Mucosa of descending colon (tissue), 3 donors: ENCODE data around the gene HYKK. TPM values are rescaled to one million over a fixed set of nuclear protein-coding genes. Genes with fewer than 3 reads are reported as not detected.
A peak's percentile ranks its signal among the peaks of the same experiment; 100 is the strongest.

Experiments used
- ATAC-seq: fragments of 200-7000 bp; cut with Tn5 transposase; one replicate; pipeline ENCODE4 v1.9.1; 2020; ENCODE audit warnings: mild to moderate bottlenecking, moderate library complexity
- DNase-seq, 3 donors: peaks; one replicate each; pipeline ENCODE4 v3.0.0-alpha.2; 2020
- H3K36me3 ChIP-seq: fragments of 200-600 bp; one replicate; pipeline ENCODE4 v1.8.0; 2021; ENCODE audit warnings: low read depth, mild to moderate bottlenecking
- H3K4me1 ChIP-seq: fragments of 200-600 bp; one replicate; pipeline ENCODE4 v1.8.0; 2021; ENCODE audit warnings: low read depth, mild to moderate bottlenecking
- H3K4me3 ChIP-seq: fragments of 200-600 bp; one replicate; pipeline ENCODE4 v1.8.0; 2021; ENCODE audit warnings: mild to moderate bottlenecking
- H3K9me3 ChIP-seq: fragments of 200-600 bp; one replicate; pipeline ENCODE4 v1.8.0; 2021; ENCODE audit warnings: mild to moderate bottlenecking
- CTCF ChIP-seq: fragments of 200-600 bp; IDR thresholded peaks from one replicate; pipeline ENCODE4 v1.8.0; 2022; ENCODE audit warnings: antibody characterized with exemption, mild to moderate bottlenecking
- intact Hi-C, 2 donors: fragments of 100-400 bp; cut with DNase I in 1 of 2; cut with micrococcal nuclease in 1 of 2; formaldehyde crosslinking; loops; one replicate each; pipeline versions ENCODE4 v1.11.0 to v1.11.1; 2022; cut with DNase I, micrococcal nuclease
- long read RNA-seq, 2 donors: library from polyadenylated mRNA; unstranded; transcript quantifications; one replicate each; pipeline ENCODE4 v2.0.0, GENCODE V29; 2019 to 2021
- total RNA-seq, 3 donors: library from RNA; stranded (reverse); fragmentation: NEBNext Ultra II Directional in 2 of 3; extraction: Animal tissue kit (Norgen Biotek cat#: 25700) in 2 of 3; gene quantifications; one replicate each; pipeline versions ENCODE4 v1.2.1 to v1.2.4, GENCODE V29; 2021 to 2023
- donor health status: DM: no; HTN: no; CAD: no; lungs with moderate emphysema.
- donor health status: DM: no; HTN: no; CAD: no.
- donor health status: DM: no; HTN: yes; CAD: no.

The HYKK gene
- total RNA-seq: 1 to 10 TPM; 5.7 to 7.8 (median 6.8) TPM
- long read RNA-seq, donor 1, partial matches to known transcripts: 0 of 2 reads
- long read RNA-seq, donor 1, other reads (novel, unspliced or antisense): 1 of 2 reads
- long read RNA-seq, donor 2, partial matches to known transcripts: 1 of 4 reads
- long read RNA-seq, donor 2, other reads (novel, unspliced or antisense): 2 of 4 reads

GRCh38 chr15:78506971-78507830 is at the start of gene HYKK:
TSS of gene HYKK (plus strand) at chr15:78507577. CDS start at chr15:78513089, 5,512 bp downstream.
- intact Hi-C loops: no loop called here
- no peak for TF ChIP-seq CTCF
- ATAC-seq: peak; percentile 97
- Histone ChIP-seq H3K4me3 (peak within 1 kb of the TSS; percentile 67), H3K9me3 (no peaks in the 10 kb centered on the region), H3K4me1 (peaks cover 8% of the 10 kb centered on the region), H3K36me3 (peaks cover 3% of the 10 kb centered on the region)
- peak; percentile 93 to 94 (median 93) for DNase-seq

GRCh38 chr15:78460737-78461136 is 46.6 kb upstream of the HYKK start:
- ATAC-seq (no peak), DNase-seq (no peak)
- no peaks in the 10 kb centered on the region for H3K9me3 ChIP-seq
- intact Hi-C loops: no loop called here
- no peak overlapping the region for H3K4me3 ChIP-seq
- no peak for TF ChIP-seq CTCF
- H3K4me1 ChIP-seq: peaks cover 13% of the 10 kb centered on the region
- no peaks in the 10 kb centered on the region for H3K36me3 ChIP-seq

GRCh38 chr15:78461171-78461888 is 46.0 kb upstream of the HYKK start:
- peak; percentile 58 for ATAC-seq
- peaks cover 7% of the 10 kb centered on the region for H3K4me1 ChIP-seq
- TF ChIP-seq CTCF: no peak
- H3K4me3 ChIP-seq: no peak overlapping the region
- no peak for DNase-seq
- no peaks in the 10 kb centered on the region for H3K9me3 ChIP-seq
- intact Hi-C loops: no loop called here
- no peaks in the 10 kb centered on the region for H3K36me3 ChIP-seq

GRCh38 chr15:78469031-78469430 is 38.3 kb upstream of the HYKK start:
- intact Hi-C loops: no loop called here
- Histone ChIP-seq H3K9me3 (no peaks in the 10 kb centered on the region), H3K4me3 (no peak overlapping the region), H3K36me3 (no peaks in the 10 kb centered on the region), H3K4me1 (no peaks in the 10 kb centered on the region)
- ATAC-seq: no peak
- TF ChIP-seq CTCF: no peak
- DNase-seq: no peak

GRCh38 chr15:78477295-78477694 is 30.1 kb upstream of the HYKK start:
- ATAC-seq (no peak), DNase-seq (no peak)
- intact Hi-C loops: no loop called here
- Histone ChIP-seq H3K4me3 (no peak overlapping the region), H3K36me3 (no peaks in the 10 kb centered on the region), H3K4me1 (no peaks in the 10 kb centered on the region), H3K9me3 (no peaks in the 10 kb centered on the region)
- TF ChIP-seq CTCF: no peak
